DOHH2 (cell line): ENCODE data around the gene WWOX.

Source experiments
- H3F3A ChIP-seq: fragments of 200-600 bp; sonication (generic), shearing (Covaris generic); 2 replicates; pipeline ENCODE4 v1.6.0; 2016; ENCODE audit warnings: antibody characterized with exemption, mild to moderate bottlenecking; ENCODE audit not compliant: control insufficient read depth, insufficient read depth
- H3K27ac ChIP-seq: fragments of 200-600 bp; sonication (generic); 2 replicates; pipeline ENCODE4 v1.5.1; 2014; ENCODE audit warnings: low read depth, mild to moderate bottlenecking, low read length, moderate library complexity
- H3K27me3 ChIP-seq: fragments of 200-600 bp; sonication (generic); 2 replicates; pipeline ENCODE4 v1.6.1; 2014; ENCODE audit warnings: mild to moderate bottlenecking, low read length, mixed read lengths; ENCODE audit not compliant: control insufficient read depth
- H3K36me3 ChIP-seq: fragments of 200-600 bp; sonication (generic); 2 replicates; pipeline ENCODE4 v1.6.1; 2014; ENCODE audit warnings: mild to moderate bottlenecking, low read length, moderate library complexity, mixed read lengths; ENCODE audit not compliant: control insufficient read depth
- H3K4me1 ChIP-seq: fragments of 200-600 bp; sonication (generic); 2 replicates; pipeline ENCODE4 v1.6.1; 2014; ENCODE audit warnings: mild to moderate bottlenecking, low read length, mixed read lengths; ENCODE audit not compliant: control insufficient read depth
- H3K4me2 ChIP-seq: fragments of 200-600 bp; sonication (generic); 2 replicates; pipeline ENCODE4 v1.6.0; 2014; ENCODE audit warnings: mild to moderate bottlenecking, low read length, moderate library complexity
- H3K4me3 ChIP-seq: fragments of 200-600 bp; sonication (generic); 2 replicates; pipeline ENCODE4 v1.5.1; 2014; ENCODE audit warnings: mild to moderate bottlenecking, low read length, mixed read lengths
- H3K79me2 ChIP-seq: fragments of 200-600 bp; sonication (generic); 2 replicates; pipeline ENCODE4 v1.6.1; 2014; ENCODE audit warnings: mild to moderate bottlenecking, low read length, mixed read lengths; ENCODE audit not compliant: control insufficient read depth
- H3K9me2 ChIP-seq: fragments of 200-600 bp; sonication (generic); replicated peaks from 2 replicates; pipeline ENCODE4 v1.6.1; 2014; ENCODE audit warnings: mild to moderate bottlenecking, low read length, mixed read lengths; ENCODE audit not compliant: control insufficient read depth
- H3K9me3 ChIP-seq: fragments of 200-600 bp; sonication (generic); 2 replicates; pipeline ENCODE4 v1.6.1; 2014; ENCODE audit warnings: antibody characterized with exemption, low read length, mixed read lengths; ENCODE audit not compliant: control insufficient read depth, insufficient read depth
- H4K20me1 ChIP-seq: fragments of 200-600 bp; sonication (generic); 2 replicates; pipeline ENCODE4 v1.6.0; 2014; ENCODE audit warnings: low read depth, mild to moderate bottlenecking, antibody characterized with exemption, low read length, moderate library complexity; ENCODE audit not compliant: control insufficient read depth, insufficient read depth
- EZH2phosphoT487 ChIP-seq: fragments of 200-600 bp; sonication (generic); IDR thresholded peaks from 2 replicates; pipeline ENCODE4 v1.6.1; 2017; ENCODE audit warnings: borderline replicate concordance, mild to moderate bottlenecking, antibody characterized with exemption, low read length, moderate library complexity, mixed read lengths
- TF ChIP-seq, protein P1 (sequence below): fragments of 200-600 bp; sonication (generic); IDR thresholded peaks from one replicate; pipeline ENCODE4 v1.5.1; 2014; ENCODE audit warnings: antibody characterized with exemption, mild to moderate bottlenecking, low read depth, low read length; ENCODE audit not compliant: poor library complexity, severe bottlenecking

The WWOX gene

DNA sequence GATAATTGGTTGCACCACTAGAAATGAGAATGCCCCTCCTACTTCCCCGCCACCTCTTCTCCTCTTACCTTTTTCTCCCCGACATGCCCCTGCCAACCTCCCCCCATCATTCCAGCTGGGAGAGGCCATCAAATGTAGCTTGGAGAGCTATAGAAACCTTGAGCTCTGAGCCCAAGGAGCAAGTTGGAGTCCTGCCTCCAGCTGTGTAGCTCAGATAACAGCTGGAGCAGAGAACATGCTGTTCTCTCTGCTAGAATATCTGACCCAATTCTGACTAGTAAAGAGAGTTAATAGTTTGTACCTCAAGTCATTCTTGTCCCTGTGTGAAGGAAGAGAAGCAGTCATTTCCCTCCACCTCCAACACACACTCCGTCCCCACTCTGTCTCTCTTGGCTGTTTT lies 1010.8 kb downstream of the WWOX start:
- H4K20me1 ChIP-seq: no peaks in the 10 kb centered on the region
- H3F3A ChIP-seq: no peaks in the 10 kb centered on the region
- H3K27me3 ChIP-seq: no peaks in the 10 kb centered on the region
- H3K4me1 ChIP-seq: no peaks in the 10 kb centered on the region
- H3K9me2 ChIP-seq: no peaks in the 10 kb centered on the region
- no peaks in the 10 kb centered on the region for H3K79me2 ChIP-seq
- H3K4me3 ChIP-seq: no peak overlapping the region
- H3K9me3 ChIP-seq: no peaks in the 10 kb centered on the region
- H3K4me2 ChIP-seq: no peak overlapping the region
- H3K27ac ChIP-seq: no peak overlapping the region
- TF ChIP-seq EZH2phosphoT487: no peak
- TF ChIP-seq, protein P1, sequence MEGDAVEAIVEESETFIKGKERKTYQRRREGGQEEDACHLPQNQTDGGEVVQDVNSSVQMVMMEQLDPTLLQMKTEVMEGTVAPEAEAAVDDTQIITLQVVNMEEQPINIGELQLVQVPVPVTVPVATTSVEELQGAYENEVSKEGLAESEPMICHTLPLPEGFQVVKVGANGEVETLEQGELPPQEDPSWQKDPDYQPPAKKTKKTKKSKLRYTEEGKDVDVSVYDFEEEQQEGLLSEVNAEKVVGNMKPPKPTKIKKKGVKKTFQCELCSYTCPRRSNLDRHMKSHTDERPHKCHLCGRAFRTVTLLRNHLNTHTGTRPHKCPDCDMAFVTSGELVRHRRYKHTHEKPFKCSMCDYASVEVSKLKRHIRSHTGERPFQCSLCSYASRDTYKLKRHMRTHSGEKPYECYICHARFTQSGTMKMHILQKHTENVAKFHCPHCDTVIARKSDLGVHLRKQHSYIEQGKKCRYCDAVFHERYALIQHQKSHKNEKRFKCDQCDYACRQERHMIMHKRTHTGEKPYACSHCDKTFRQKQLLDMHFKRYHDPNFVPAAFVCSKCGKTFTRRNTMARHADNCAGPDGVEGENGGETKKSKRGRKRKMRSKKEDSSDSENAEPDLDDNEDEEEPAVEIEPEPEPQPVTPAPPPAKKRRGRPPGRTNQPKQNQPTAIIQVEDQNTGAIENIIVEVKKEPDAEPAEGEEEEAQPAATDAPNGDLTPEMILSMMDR: no peak
- H3K36me3 ChIP-seq: no peaks in the 10 kb centered on the region

DNA sequence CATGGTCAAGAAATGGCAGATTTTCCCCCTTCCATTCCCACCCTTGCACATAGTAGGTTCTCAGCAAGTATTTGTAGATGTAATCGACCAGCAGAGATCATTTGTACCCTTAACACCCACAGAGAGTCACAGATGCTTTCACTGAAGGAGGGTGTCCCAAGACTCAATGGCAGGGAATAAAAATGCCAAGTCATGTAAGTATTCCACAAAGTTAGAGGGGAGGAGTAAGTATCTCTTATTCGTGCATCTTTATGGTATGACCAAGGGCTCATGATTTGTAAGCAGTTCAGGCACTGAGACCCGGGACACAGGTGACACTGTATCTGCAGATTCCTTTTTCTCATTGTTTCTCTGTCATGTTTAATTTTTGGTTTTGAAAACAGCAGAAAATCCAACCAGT lies 1011.5 kb downstream of the WWOX start:
- TF ChIP-seq, protein P1: no peak
- no peak for TF ChIP-seq EZH2phosphoT487
- Histone ChIP-seq H4K20me1 (no peaks in the 10 kb centered on the region), H3K36me3 (no peaks in the 10 kb centered on the region)

DNA sequence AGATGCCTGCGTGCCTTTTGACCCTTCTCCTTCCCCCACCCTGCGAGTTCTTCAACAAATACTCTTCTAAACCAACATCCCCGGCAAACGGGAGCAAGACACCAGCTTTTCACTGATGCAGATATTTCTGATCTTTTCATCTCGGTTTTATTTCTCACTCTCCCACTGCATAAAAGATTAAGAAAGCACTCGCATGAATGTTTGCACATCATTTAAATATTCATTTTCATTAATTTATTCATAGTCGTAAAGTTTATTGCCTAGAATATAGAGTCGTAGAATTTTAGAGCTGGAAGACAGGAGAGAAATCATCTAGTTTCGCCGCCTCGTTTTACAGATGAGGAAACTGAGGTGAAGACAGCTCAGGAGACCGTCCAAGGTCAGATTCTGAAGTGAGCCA lies 1013.0 kb downstream of the WWOX start:
- H3K9me3 ChIP-seq: no peaks in the 10 kb centered on the region
- H3K27ac ChIP-seq: no peak overlapping the region
- H3K4me2 ChIP-seq: no peak overlapping the region
- no peak overlapping the region for H3K4me3 ChIP-seq
- no peaks in the 10 kb centered on the region for H3K4me1 ChIP-seq
- TF ChIP-seq, protein P1: no peak
- no peak for TF ChIP-seq EZH2phosphoT487
- no peaks in the 10 kb centered on the region for H3K36me3 ChIP-seq
- no peaks in the 10 kb centered on the region for H3F3A ChIP-seq
- H3K9me2 ChIP-seq: no peaks in the 10 kb centered on the region
- no peaks in the 10 kb centered on the region for H3K27me3 ChIP-seq
- H3K79me2 ChIP-seq: no peaks in the 10 kb centered on the region
- H4K20me1 ChIP-seq: no peaks in the 10 kb centered on the region

More for the DNA sequence above, 1011.5 kb downstream of the WWOX start:
- Histone ChIP-seq H3K4me3 (no peak overlapping the region), H3K9me2 (no peaks in the 10 kb centered on the region), H3F3A (no peaks in the 10 kb centered on the region), H3K9me3 (no peaks in the 10 kb centered on the region), H3K4me2 (no peak overlapping the region), H3K27me3 (no peaks in the 10 kb centered on the region), H3K27ac (no peak overlapping the region), H3K4me1 (no peaks in the 10 kb centered on the region), H3K79me2 (no peaks in the 10 kb centered on the region)

DNA sequence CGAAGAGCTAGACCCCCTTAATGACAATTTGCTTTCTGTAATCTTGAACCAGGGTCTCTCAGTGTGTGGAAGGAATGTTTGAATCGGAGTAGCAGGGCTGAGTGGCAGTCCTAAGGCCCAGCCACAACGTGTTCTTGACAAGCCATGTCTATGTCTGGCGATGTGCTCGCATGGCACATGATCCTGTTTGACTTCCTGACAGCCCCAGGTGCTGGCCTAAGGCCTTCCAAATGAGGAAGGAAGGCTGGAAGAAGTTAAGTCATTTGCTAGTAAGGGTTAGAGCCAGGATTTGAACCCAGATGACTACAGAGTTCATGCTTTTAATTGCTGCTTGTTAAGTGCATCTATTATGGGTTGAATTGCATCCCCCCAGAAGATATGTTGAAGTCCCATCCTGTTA lies 1014.4 kb downstream of the WWOX start:
- Histone ChIP-seq H3K27me3 (no peaks in the 10 kb centered on the region), H4K20me1 (no peaks in the 10 kb centered on the region), H3K79me2 (no peaks in the 10 kb centered on the region), H3K9me3 (no peaks in the 10 kb centered on the region), H3K36me3 (no peaks in the 10 kb centered on the region), H3F3A (no peaks in the 10 kb centered on the region), H3K4me3 (no peak overlapping the region), H3K4me2 (no peak overlapping the region), H3K27ac (no peak overlapping the region), H3K4me1 (no peaks in the 10 kb centered on the region), H3K9me2 (no peaks in the 10 kb centered on the region)
- TF ChIP-seq, protein P1: no peak
- no peak for TF ChIP-seq EZH2phosphoT487
